SK-N-SH (cell line): ENCODE results near the gene RWDD3. TPM values are rescaled to one million over a fixed set of nuclear protein-coding genes. Genes with fewer than 3 reads are reported as not detected.

ENCODE experiments used
- CTCF ChIA-PET: fragments of 300-600, 350-600 bp; formaldehyde crosslinking; extraction: SDS; loops from one replicate; lab custom pipeline; 2021; lab: Yijun Ruan, JAX
- POLR2A ChIA-PET: fragments of 350-600 bp; sonication (Branson Sonifier 250); formaldehyde crosslinking; extraction: SDS; loops from one replicate; lab custom pipeline; 2020; ENCODE audit warnings: antibody characterized with exemption, inconsistent platforms; lab: Yijun Ruan, JAX
- DNase-seq: peaks from one replicate; pipeline ENCODE4 v3.0.0; 2012
- H2AFZ ChIP-seq: fragments of 200-600 bp; sonication (generic); 2 replicates; pipeline ENCODE4 v1.8.1; 2016; ENCODE audit warnings: antibody characterized with exemption, mild to moderate bottlenecking, low read depth
- H3F3A ChIP-seq: fragments of 200-600 bp; sonication (generic); replicated peaks from 2 replicates; pipeline ENCODE3; 2016; ENCODE audit warnings: antibody characterized with exemption, mild to moderate bottlenecking; ENCODE audit not compliant: insufficient read depth
- H3K27ac ChIP-seq, 2 experiments: fragments of 200-500 bp in 1 of 2; fragments of 200-600 bp in 1 of 2; sonication (Bioruptor generic) in 1 of 2; sonication (generic), shearing (Covaris generic) in 1 of 2; 2 replicates each; pipeline versions ENCODE4 v1.5.1 to v1.6.1; 2014 to 2016; ENCODE audit warnings: low read depth in 2 of 2, inconsistent platforms in 1 of 2, low read length in 1 of 2, mild to moderate bottlenecking in 1 of 2, mixed read lengths in 1 of 2
- H3K27me3 ChIP-seq: fragments of 200-600 bp; sonication (generic), shearing (Covaris generic); 2 replicates; pipeline ENCODE4 v1.6.1; 2016; ENCODE audit warnings: mixed run types; ENCODE audit not compliant: insufficient read depth
- H3K36me3 ChIP-seq, 2 experiments: fragments of 200-500 bp in 1 of 2; fragments of 200-600 bp in 1 of 2; sonication (Bioruptor generic) in 1 of 2; sonication (generic) in 1 of 2; replicated peaks in 1 of 2; 2 replicates each; pipeline versions ENCODE3 to v1.5.1; 2014 to 2016; ENCODE audit warnings: low read length in 1 of 2, mild to moderate bottlenecking in 1 of 2; ENCODE audit not compliant: insufficient read depth in 2 of 2, control insufficient read depth in 1 of 2
- H3K4me1 ChIP-seq, 2 experiments: fragments of 200-500 bp in 1 of 2; fragments of 200-600 bp in 1 of 2; sonication (Bioruptor generic) in 1 of 2; sonication (generic), shearing (Covaris generic) in 1 of 2; 2 replicates each; pipeline versions ENCODE4 v1.5.1 to v1.6.1; 2014 to 2016; ENCODE audit warnings: low read depth in 1 of 2, low read length in 1 of 2, mixed run types in 1 of 2; ENCODE audit not compliant: insufficient read depth in 2 of 2, control insufficient read depth in 1 of 2
- H3K4me2 ChIP-seq: fragments of 200-600 bp; sonication (generic), shearing (Covaris generic); 2 replicates; pipeline ENCODE4 v1.6.1; 2017; ENCODE audit warnings: mixed run types
- H3K4me3 ChIP-seq, 2 experiments: fragments of 200-500 bp in 1 of 2; fragments of 200-600 bp in 1 of 2; sonication (Bioruptor generic) in 1 of 2; sonication (generic), shearing (Covaris generic) in 1 of 2; 2 replicates each; pipeline versions ENCODE4 v1.5.1 to v1.8.1; 2014 to 2016; ENCODE audit warnings: low read depth in 2 of 2, inconsistent platforms in 1 of 2, low read length in 1 of 2, mild to moderate bottlenecking in 1 of 2, mixed read lengths in 1 of 2, moderate library complexity in 1 of 2
- H3K79me2 ChIP-seq: fragments of 200-600 bp; sonication (generic); 2 replicates; pipeline ENCODE4 v1.8.1; 2017; ENCODE audit warnings: mild to moderate bottlenecking; ENCODE audit not compliant: insufficient read depth
- H3K9ac ChIP-seq: fragments of 200-600 bp; sonication (generic); 2 replicates; pipeline ENCODE4 v1.6.1; 2017; ENCODE audit warnings: mixed run types
- H3K9me2 ChIP-seq: fragments of 200-600 bp; sonication (generic); 2 replicates; pipeline ENCODE4 v1.6.1; 2017; ENCODE audit warnings: mixed run types
- H3K9me3 ChIP-seq: fragments of 200-600 bp; sonication (generic); 2 replicates; pipeline ENCODE4 v1.6.1; 2017; ENCODE audit warnings: mixed run types, mild to moderate bottlenecking, moderate library complexity
- H4K20me1 ChIP-seq: fragments of 200-600 bp; sonication (generic); 2 replicates; pipeline ENCODE4 v1.6.1; 2017; ENCODE audit warnings: mild to moderate bottlenecking, mixed run types; ENCODE audit not compliant: insufficient read depth
- CHD2 ChIP-seq: fragments of 150-350 bp; IDR thresholded peaks from 2 replicates; pipeline ENCODE4 v1.6.1; 2018; ENCODE audit warnings: low read length; ENCODE audit not compliant: partially characterized antibody
- CTCF ChIP-seq: fragments of 200-600 bp; sonication (generic); IDR thresholded peaks from 2 replicates; pipeline ENCODE4 v1.6.1; 2017; ENCODE audit warnings: antibody characterized with exemption, mild to moderate bottlenecking, moderate library complexity
- ELF1 ChIP-seq: IDR thresholded peaks from 2 replicates; pipeline ENCODE4 v1.4.0; 2012
- EZH2phosphoT487 ChIP-seq: fragments of 200-600 bp; sonication (generic); IDR thresholded peaks from 2 replicates; pipeline ENCODE4 v1.6.1; 2017; ENCODE audit warnings: low read depth, mixed run types, mild to moderate bottlenecking, antibody characterized with exemption, moderate library complexity, borderline replicate concordance
- FOXM1 ChIP-seq: IDR thresholded peaks from 2 replicates; pipeline ENCODE4 v1.4.0; 2012; ENCODE audit warnings: low read depth, mild to moderate bottlenecking
- IRF3 ChIP-seq: fragments of 150-350 bp; IDR thresholded peaks from 2 replicates; pipeline ENCODE4 v1.6.1; 2016; ENCODE audit warnings: mild to moderate bottlenecking, low read depth, low read length
- MAX ChIP-seq: IDR thresholded peaks from 2 replicates; pipeline ENCODE4 v1.4.0; 2012; ENCODE audit warnings: low read depth
- MEF2A ChIP-seq: IDR thresholded peaks from 2 replicates; pipeline ENCODE4 v1.4.0; 2012; ENCODE audit warnings: low read depth, borderline replicate concordance
- PBX3 ChIP-seq: IDR thresholded peaks from 2 replicates; pipeline ENCODE4; 2012
- RCOR1 ChIP-seq: fragments of 150-350 bp; IDR thresholded peaks from 2 replicates; pipeline ENCODE4 v1.6.1; 2017; ENCODE audit warnings: antibody characterized with exemption, low read length
- REST ChIP-seq: IDR thresholded peaks from 2 replicates; pipeline ENCODE4 v1.6.1; 2012; ENCODE audit warnings: mild to moderate bottlenecking, low read depth, low read length, moderate library complexity
- SIN3A ChIP-seq: IDR thresholded peaks from 2 replicates; pipeline ENCODE4 v1.6.1; 2012; ENCODE audit warnings: low read depth, mild to moderate bottlenecking, low read length, moderate library complexity, borderline replicate concordance
- SMC3 ChIP-seq: IDR thresholded peaks from 2 replicates; pipeline ENCODE4 v1.6.1; 2012; ENCODE audit warnings: low read depth, low read length, improper control_type of control experiment
- TCF12 ChIP-seq: IDR thresholded peaks from 2 replicates; pipeline ENCODE4 v1.4.0; 2012
- USF1 ChIP-seq: IDR thresholded peaks from 2 replicates; pipeline ENCODE4 v1.4.0; 2012; ENCODE audit warnings: low read depth, borderline replicate concordance
- USF2 ChIP-seq: fragments of 150-350 bp; IDR thresholded peaks from 2 replicates; pipeline ENCODE4 v1.6.1; 2017; ENCODE audit warnings: antibody characterized with exemption, low read length, low read depth, borderline replicate concordance
- YY1 ChIP-seq: IDR thresholded peaks from 2 replicates; pipeline ENCODE4 v1.4.0; 2012; ENCODE audit warnings: low read depth, mild to moderate bottlenecking
- ZBTB33 ChIP-seq: IDR thresholded peaks from 2 replicates; pipeline ENCODE4 v1.4.0; 2012; ENCODE audit warnings: low read depth, borderline replicate concordance
- WGBS: methylation state at CpG from one replicate; pipeline ENCODE4 v1.1.6; 2017; ENCODE audit warnings: low lambda C conversion rate; 5-methylcytosine and 5-hydroxymethylcytosine counted together
- polyA plus RNA-seq, 3 experiments: library from polyadenylated mRNA; depleted of rRNA; stranded (reverse); fragments of >200 nt; gene quantifications; 2 replicates each; pipeline ENCODE4 v1.2.3, GENCODE V29; 2012

RWDD3 gene
- 11.9 and 19.5 TPM in 2 replicates for polyA plus RNA-seq (2012; rRNA removed)
- 16.1 and 20.0 TPM in 2 replicates for polyA plus RNA-seq (2012; cell fraction: cytosol; rRNA removed)
- 13.3 and 25.0 TPM in 2 replicates for polyA plus RNA-seq (2012; cell fraction: nucleus; rRNA removed)

GRCh38 chr1:95233737-95234500, at the start of gene RWDD3:
Gene RWDD3 (plus strand): TSS chr1:95234210. CDS start chr1:95234231, 21 bp downstream.
- Histone ChIP-seq H2AFZ (peak within 1 kb of the TSS; percentile 100), H3K27ac (peak within 1 kb of the TSS; percentile 55 to 86; a peak in 3 of 4 replicates), H3K9ac (peak within 1 kb of the TSS; percentile 93), H3K9me2 (no peaks in the 10 kb centered on the region), H3K27me3 (no peaks in the 10 kb centered on the region), H4K20me1 (no peaks in the 10 kb centered on the region), H3K4me3 (peak within 1 kb of the TSS; percentile 86 to 92), H3K4me2 (peak within 1 kb of the TSS; percentile 84), H3F3A (no peaks in the 10 kb centered on the region), H3K4me1 (peaks cover 13 to 17% of the 10 kb centered on the region in 2 experiments; a peak in 3 of 4 replicates), H3K79me2 (peaks cover 47% of the 10 kb centered on the region), H3K9me3 (no peaks in the 10 kb centered on the region), H3K36me3 (peaks cover 10 to 18% of the 10 kb centered on the region in 2 experiments)
- WGBS, result 8% methylated on average over 17 of the region's 71 CpGs
- ChIA-PET POLR2A (interaction anchor here (0.6 to 1.9 kb wide), 11 partner anchors 10 to 380 kb away, joined by 3 to 14 read pairs (median 4); partner anchors contain the start of gene ALG14), CTCF (interaction anchor here (0.6 to 2.3 kb wide), 34 partner anchors 9 to 1832 kb away, joined by 3 to 36 read pairs (median 5); partner anchors contain the start of genes ALG14 and TLCD4)
- DNase-seq, result peak; percentile 97
- TF ChIP-seq IRF3 (no peak), CTCF (peak; percentile 77), ZBTB33 (no peak), FOXM1 (no peak), MAX (peak; percentile 47; the same call in 1 of the 2 replicates), EZH2phosphoT487 (no peak), USF1 (0 out of 2 replicates have a peak, but pooled peaks have one; percentile 22), YY1 (peak; percentile 87), CHD2 (peak; percentile 76), REST (0 out of 2 replicates have a peak, but pooled peaks have one; percentile 34), SMC3 (peak; percentile 81), USF2 (no peak), ELF1 (peak; percentile 46), PBX3 (no peak), TCF12 (no peak), SIN3A (no peak), MEF2A (no peak), RCOR1 (peak; percentile 45; the same call in 1 of the 2 replicates)
